Spleen (tissue), 7 donors: ENCODE measurements around the gene CYB561D2.

Source experiments
- POLR2A ChIP-seq, 3 donors: fragments of 450-650 bp; IDR thresholded peaks; one replicate each; pipeline ENCODE4 v1.5.1; 2017; ENCODE audit warnings: antibody characterized with exemption in 3 of 3, mild to moderate bottlenecking in 1 of 3
- POLR2AphosphoS5 ChIP-seq, 3 donors: sonication (generic); formaldehyde crosslinking; IDR thresholded peaks; one replicate each; pipeline ENCODE4 v1.5.1; 2017; ENCODE audit warnings: antibody characterized with exemption in 3 of 3
- TF ChIP-seq, protein P1 (sequence below), 11 experiments: fragments of 200-600 bp in 7 of 11; fragments of 450-650 bp in 4 of 11; sonication (generic) in 4 of 11; IDR thresholded peaks in 8 of 11; conservative IDR thresholded peaks in 3 of 11; 1 replicate in 7 of 11; 2 replicates in 4 of 11; pipeline versions ENCODE4 v1.4.0 to v1.8.0; 2016 to 2021; ENCODE audit warnings: antibody characterized with exemption in 11 of 11, inconsistent platforms in 4 of 11, mild to moderate bottlenecking in 1 of 11
- donor health status: DM: no; HTN: no; CAD: no; lungs with moderate emphysema.
- donor health status: DM: no; HTN: no; CAD: no.
- donor health status: DM: no; HTN: no; CAD: no.

DNA sequence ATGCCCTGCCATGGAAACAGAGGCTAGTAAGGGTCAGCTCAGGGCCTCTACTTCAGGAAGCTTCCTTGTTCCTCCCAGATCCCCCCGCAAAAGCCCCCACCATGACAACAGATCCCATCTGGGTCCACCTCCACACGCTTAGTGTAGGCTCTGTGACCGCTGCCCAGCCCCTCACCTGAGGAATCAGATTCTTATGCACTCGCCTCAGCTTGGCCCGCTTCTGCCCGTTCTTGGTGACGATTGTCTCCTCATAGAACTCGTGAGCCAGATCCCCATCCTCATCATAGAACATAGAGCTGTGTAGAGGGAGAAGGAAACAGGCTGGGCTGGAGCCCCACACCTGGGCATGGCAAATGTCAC, 24.5 kb upstream of the CYB561D2 start:
- TF ChIP-seq POLR2A (IDR thresholded peaks at IDR 0.05) (no peak), POLR2AphosphoS5 (IDR thresholded peaks at IDR 0.05) (no peak)
- TF ChIP-seq, protein P1, sequence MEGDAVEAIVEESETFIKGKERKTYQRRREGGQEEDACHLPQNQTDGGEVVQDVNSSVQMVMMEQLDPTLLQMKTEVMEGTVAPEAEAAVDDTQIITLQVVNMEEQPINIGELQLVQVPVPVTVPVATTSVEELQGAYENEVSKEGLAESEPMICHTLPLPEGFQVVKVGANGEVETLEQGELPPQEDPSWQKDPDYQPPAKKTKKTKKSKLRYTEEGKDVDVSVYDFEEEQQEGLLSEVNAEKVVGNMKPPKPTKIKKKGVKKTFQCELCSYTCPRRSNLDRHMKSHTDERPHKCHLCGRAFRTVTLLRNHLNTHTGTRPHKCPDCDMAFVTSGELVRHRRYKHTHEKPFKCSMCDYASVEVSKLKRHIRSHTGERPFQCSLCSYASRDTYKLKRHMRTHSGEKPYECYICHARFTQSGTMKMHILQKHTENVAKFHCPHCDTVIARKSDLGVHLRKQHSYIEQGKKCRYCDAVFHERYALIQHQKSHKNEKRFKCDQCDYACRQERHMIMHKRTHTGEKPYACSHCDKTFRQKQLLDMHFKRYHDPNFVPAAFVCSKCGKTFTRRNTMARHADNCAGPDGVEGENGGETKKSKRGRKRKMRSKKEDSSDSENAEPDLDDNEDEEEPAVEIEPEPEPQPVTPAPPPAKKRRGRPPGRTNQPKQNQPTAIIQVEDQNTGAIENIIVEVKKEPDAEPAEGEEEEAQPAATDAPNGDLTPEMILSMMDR (IDR thresholded peaks at IDR 0.05 in 8 of 11, conservative IDR thresholded peaks at IDR 0.05 in 3 of 11), result no peak
